CD4-positive, alpha-beta T cell treated with Interleukin-4 for 1 hour (primary cell): ENCODE measurements around the gene TEX13C.
"Not testable (repeated sequence)": the region's sequence is repeated elsewhere in the genome, so short reads cannot be mapped to it uniquely, and the experiment has no call there.

ENCODE experiments used
- DNase-seq, 2 donors: peaks; one replicate each; pipeline ENCODE4 v3.0.0-alpha.2; 2020 to 2022

Gene TEX13C

DNA sequence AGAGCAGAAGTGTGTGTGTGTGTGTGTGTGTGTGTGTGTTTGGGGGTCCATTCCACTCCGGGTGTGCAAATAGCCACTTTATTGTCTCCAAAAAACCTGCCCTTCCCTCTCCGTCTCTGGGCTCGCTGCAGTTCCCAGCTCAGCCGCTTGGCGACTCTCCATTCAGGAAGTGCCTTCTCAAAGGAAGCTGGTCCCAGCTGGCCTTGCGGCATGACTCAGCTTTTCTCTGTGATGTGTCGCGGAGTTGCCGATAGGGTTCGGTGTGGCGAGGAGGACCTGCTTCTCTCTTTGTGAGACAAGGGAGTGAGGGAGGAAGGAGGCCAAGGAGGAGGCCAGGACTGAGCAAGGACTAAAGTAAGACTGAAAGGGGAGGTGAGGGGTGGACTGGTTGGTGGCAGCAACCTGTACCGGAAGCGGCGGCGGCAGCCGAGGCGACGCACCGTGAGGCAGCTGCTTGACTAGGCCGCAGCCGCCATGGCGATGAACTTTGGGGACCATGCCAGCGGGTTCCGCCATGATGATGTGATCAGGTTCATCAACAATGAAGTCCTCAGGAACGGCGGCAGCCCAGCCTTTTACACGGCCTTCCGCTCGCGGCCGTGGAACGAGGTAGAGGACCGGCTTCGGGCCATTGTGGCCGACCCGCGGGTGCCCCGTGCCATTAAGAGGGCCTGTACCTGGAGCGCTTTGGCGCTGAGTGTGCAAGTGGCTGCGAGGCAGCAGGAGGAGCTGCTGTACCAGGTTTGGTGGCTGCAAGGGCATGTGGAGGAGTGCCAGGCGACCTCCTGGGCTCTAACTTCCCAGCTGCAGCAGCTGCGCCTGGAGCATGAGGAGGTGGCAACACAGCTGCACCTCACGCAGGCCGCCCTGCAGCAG, at the start of gene TEX13C:
TEX13C (plus strand) TSS at position 226 of the 876 bp plus-strand sequence; CDS start at position 475, 249 bp downstream.
- DNase-seq, result no peak

- DNase-seq, result no peak
Observed at GRCh38 chrX:125287282-125287681, 32.4 kb upstream of the TEX13C start.

GRCh38 chrX:125288343-125288742, 31.3 kb upstream of the TEX13C start:
- no peak for DNase-seq

DNA sequence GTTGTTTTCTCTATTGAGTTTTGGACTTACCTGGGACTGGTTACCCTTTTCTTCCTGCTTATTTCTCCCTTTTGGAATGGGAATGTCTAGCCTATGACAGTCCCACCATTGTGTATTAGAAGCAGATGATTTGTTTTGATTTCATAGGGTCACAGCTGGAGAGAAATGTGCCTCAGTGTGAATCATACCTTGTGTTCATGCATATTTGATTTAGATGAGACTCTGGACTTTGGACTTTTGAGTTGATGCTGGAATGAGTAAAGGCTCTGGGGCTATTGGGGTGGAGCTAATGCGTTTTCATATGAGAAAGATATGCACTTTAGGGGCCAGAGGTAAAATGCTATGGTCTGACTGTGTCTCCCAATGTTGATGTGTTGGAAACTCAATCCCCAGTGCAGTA, 30.5 kb upstream of the TEX13C start:
- no peak for DNase-seq

- DNase-seq, result no peak
Observed at GRCh38 chrX:125289920-125290319, 29.8 kb upstream of the TEX13C start.

- DNase-seq, result no peak
Observed at GRCh38 chrX:125291124-125291523, 28.5 kb upstream of the TEX13C start.

- no peak for DNase-seq
Observed at GRCh38 chrX:125293850-125294780, 25.6 kb upstream of the TEX13C start.

DNA sequence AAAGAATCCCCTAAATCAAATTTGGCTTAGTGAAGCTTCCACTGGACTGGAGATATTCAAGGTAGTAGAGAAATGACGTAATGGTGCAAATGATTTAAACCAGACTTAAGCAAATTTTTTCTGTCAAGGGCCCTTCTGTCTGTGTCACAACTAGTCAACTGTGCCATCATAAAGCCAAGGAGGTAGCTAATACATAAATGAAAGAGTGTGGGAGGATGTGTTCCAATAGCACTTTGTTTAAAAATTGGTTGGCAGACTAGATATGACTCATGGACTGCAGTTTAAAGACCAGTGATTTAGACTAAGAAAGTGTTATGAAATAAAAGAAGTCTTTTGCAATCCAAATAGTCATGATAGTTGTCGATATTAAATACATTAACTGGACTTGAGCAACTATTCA, 24.3 kb upstream of the TEX13C start:
- no peak for DNase-seq

DNA sequence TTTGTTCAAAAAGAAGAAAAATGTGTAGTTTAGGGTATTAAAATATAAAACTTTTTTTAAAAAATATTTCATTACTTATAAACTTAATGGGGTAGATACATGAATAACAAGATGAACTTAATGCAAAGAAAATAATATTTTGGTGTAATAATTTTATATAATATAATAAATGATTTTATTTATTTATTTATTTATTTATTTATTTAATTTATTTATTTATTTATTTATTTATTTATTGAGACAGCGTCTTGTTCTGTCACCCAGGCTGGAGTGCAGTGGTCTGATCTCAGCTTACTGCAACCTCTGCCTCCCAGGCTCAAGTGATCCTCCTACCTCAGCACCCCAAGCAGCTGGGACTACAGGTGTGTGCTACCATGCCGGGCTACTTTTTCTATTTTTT, 20.8 kb upstream of the TEX13C start:
- DNase-seq, result no peak

GRCh38 chrX:125306335-125306866, 13.3 kb upstream of the TEX13C start:
- DNase-seq, result no peak

GRCh38 chrX:125308653-125309052, 11.0 kb upstream of the TEX13C start:
- DNase-seq, result no peak

DNA sequence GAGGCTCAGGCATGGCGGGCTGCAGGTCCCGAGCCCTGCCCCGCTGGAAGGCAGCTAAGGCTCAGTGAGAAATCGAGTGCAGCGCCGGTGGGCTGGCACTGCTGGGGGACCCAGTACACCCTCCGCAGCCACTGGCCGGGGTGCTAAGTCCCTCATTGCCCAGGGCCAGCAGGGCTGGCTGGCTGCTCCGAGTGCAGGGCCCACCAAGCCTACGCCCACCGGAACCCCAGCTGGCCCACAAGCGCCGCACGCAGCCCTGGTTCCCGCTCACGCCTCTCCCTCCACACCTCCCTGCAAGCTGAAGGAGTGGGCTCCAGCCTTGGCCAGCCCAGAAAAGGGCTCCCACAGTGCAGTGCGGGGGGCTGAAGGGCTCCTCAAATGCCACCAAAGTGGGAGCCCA, 505 bp upstream of the TEX13C start:
- not testable (repeated sequence) for DNase-seq

GRCh38 chrX:125322431-125322830, 2.8 kb downstream of the TEX13C start:
- no peak for DNase-seq

DNA sequence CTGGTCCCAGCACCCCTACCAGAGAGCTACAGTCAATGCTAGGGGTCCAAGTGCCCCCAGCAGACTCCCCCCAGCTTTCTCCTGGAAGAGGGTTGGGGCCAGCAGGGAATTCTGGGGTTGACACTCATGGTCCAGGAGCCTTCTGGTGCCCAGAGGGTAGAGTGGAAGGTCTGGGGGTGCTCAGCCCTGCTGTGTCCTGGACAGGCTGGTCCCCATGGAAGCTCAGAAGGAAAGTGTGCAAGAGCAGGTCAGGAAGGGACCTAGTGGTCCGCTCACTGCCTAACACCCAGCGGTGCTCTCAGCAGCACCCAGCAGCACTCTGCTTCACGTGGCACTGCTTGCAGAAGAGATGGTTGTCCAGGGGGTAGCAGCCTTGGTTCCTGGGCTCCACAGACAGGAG, 6.9 kb downstream of the TEX13C start:
- no peak for DNase-seq

DNA sequence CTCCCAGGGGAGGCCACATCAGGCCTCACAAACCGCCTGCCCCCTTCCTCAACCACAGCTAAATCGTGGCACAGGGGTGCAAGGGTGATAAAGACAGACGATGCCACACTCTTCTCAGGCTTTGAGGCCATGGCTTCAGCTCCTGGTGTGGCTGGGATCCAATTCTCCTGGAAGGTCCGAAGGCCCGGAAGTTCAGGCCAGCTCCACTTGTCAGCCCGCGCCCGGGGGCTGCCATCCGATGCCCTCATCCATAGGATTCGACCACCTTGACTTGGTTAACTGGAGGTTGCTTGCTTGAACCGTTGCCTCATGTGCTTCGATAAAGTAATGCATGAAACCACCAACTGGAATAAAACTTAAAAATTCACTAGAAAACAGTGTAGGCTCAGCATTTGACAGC, 8.2 kb downstream of the TEX13C start:
- DNase-seq, result no peak

- DNase-seq, result no peak
Observed at GRCh38 chrX:125333583-125333982, 13.9 kb downstream of the TEX13C start.

GRCh38 chrX:125340490-125340889, 20.8 kb downstream of the TEX13C start:
- DNase-seq, result no peak

GRCh38 chrX:125374169-125374568, 54.5 kb downstream of the TEX13C start:
- DNase-seq, result no peak
